Measurements from ENCODE around the gene ROR1. TPM values are rescaled to one million over a fixed set of nuclear protein-coding genes. Genes with fewer than 3 reads are reported as not detected.

The ROR1 gene
- total RNA-seq, 4 donors from 2014 or later = 0.73 to 2.6 (median 1.4) TPM

DNA sequence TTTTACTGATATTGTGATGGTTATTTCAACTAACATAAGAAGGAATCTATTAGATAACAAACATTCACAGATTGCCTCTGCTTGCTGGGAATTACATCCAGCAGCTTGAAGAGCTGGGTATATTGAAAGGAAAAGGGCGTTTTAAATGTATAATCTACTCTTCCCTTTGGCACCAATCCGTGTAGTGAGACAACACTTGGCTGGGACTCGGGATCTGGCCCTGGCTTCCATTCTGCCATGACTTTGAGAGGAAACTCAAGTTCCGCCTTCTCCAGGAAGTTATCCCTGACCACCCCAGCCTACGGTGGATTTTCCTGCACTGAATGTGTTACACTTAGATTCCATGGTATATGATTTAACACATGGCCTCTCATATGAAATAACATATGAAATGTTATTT is 342.7 kb downstream of the ROR1 start:
- 68 to 73% methylated on average over 5 of the region's 5 CpGs for WGBS, 2 donors
- intact Hi-C loops (cut with DNase I) = no loop called here
- no peak for DNase-seq
- Histone ChIP-seq H3K36me3 (no peaks in the 10 kb centered on the region), H3K4me3 (replicated peaks in 1 of 3) (no peak overlapping the region), H3K27ac (no peak overlapping the region), H3K4me1 (no peaks in the 10 kb centered on the region), H3K9me3 (no peaks in the 10 kb centered on the region), H3K27me3 (no peaks in the 10 kb centered on the region)
- TF ChIP-seq, protein P1, sequence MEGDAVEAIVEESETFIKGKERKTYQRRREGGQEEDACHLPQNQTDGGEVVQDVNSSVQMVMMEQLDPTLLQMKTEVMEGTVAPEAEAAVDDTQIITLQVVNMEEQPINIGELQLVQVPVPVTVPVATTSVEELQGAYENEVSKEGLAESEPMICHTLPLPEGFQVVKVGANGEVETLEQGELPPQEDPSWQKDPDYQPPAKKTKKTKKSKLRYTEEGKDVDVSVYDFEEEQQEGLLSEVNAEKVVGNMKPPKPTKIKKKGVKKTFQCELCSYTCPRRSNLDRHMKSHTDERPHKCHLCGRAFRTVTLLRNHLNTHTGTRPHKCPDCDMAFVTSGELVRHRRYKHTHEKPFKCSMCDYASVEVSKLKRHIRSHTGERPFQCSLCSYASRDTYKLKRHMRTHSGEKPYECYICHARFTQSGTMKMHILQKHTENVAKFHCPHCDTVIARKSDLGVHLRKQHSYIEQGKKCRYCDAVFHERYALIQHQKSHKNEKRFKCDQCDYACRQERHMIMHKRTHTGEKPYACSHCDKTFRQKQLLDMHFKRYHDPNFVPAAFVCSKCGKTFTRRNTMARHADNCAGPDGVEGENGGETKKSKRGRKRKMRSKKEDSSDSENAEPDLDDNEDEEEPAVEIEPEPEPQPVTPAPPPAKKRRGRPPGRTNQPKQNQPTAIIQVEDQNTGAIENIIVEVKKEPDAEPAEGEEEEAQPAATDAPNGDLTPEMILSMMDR (IDR thresholded peaks at IDR 0.05) = no peak
- no peak for TF ChIP-seq POLR2A (IDR thresholded peaks at IDR 0.05)

DNA sequence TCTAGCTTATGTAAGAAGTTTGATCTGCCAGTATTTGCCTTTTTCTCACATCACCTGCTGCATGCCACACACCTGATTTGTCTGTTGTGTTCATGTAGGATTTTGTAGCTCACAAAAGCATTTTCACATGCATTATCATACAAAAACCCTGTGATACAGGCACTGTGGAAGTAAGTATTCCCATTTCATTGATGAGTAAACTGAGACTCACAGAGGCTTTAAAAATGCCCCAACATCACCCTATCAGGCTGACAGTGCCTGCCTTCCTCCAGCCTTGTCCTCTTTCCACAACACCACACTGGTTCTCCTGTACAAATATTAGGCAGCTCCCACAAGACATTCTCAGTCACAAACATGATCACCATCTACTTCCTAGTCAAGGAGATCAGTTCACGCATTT is 343.7 kb downstream of the ROR1 start:
- WGBS, 2 donors = 95 to 100% methylated on average over 1 of the region's 1 CpG
- H3K36me3 ChIP-seq = no peaks in the 10 kb centered on the region
- DNase-seq = no peak
- no peaks in the 10 kb centered on the region for H3K27me3 ChIP-seq
- no peak overlapping the region for H3K4me3 ChIP-seq (replicated peaks in 1 of 3)
- no peak overlapping the region for H3K27ac ChIP-seq
- TF ChIP-seq, protein P1 (IDR thresholded peaks at IDR 0.05) = no peak
- no peak for TF ChIP-seq POLR2A (IDR thresholded peaks at IDR 0.05)
- no peaks in the 10 kb centered on the region for H3K4me1 ChIP-seq
- H3K9me3 ChIP-seq = no peaks in the 10 kb centered on the region
- intact Hi-C loops (cut with DNase I) = no loop called here

DNA sequence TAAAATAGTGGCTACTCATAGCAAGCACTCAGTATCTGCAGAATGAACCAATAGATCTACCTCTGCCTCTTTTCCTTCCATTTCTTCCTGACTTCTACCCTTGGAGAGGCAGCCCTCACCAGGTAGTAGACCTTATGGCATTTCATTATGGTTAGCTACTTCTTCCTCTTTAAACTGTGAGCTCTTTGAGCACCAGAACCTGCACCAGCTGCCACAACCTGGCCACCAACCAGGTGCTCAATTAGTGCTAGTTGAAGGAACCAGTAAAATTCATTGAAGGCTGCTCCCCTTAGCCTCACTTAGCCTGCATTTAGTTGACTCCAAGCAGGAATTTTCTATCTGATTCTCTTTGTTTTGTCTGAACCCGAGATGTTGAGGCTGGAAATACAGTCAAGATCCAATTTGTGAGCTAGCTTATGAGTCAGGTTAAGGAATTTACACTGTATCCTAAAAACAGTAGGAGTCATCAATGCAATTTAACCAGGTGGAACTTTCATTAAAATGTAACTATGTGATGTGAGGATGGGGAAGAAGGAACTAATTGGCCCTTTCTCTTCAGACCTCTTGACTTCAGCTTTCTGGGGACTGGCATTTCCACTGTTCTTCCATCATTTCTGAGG is 348.1 kb downstream of the ROR1 start:
- intact Hi-C loops (cut with DNase I) = no loop called here
- no peaks in the 10 kb centered on the region for H3K27me3 ChIP-seq
- no peaks in the 10 kb centered on the region for H3K36me3 ChIP-seq
- H3K9me3 ChIP-seq = no peaks in the 10 kb centered on the region
- no peak for DNase-seq
- H3K4me1 ChIP-seq = no peaks in the 10 kb centered on the region
- TF ChIP-seq, protein P1 (IDR thresholded peaks at IDR 0.05) = no peak
- no peak for TF ChIP-seq POLR2A (IDR thresholded peaks at IDR 0.05)
- H3K27ac ChIP-seq = no peak overlapping the region
- H3K4me3 ChIP-seq (replicated peaks in 1 of 3) = no peak overlapping the region
- WGBS, 2 donors = 82 to 92% methylated on average over 1 of the region's 1 CpG

DNA sequence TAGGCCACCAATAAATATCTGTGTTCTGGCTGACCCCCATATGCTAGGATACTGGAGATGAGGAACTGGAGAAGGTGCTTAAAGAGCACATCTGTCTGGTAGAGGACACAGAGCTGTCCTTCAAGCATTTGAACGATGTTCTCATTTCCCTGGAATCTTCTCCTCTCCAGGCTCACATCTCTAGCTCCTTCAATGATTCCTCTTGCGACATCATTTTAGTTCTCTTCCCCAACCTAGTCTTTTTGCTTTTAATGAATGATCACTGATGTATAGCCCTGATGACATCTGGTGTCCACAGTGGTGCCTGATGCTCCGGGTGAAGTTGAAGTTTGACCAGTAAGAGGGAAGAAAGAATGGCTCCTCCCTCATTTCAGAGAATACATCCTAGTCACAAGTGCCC is 348.8 kb downstream of the ROR1 start:
- intact Hi-C loops (cut with DNase I) = no loop called here
- TF ChIP-seq, protein P1 (IDR thresholded peaks at IDR 0.05) = no peak
- no peak for TF ChIP-seq POLR2A (IDR thresholded peaks at IDR 0.05)
- no peaks in the 10 kb centered on the region for H3K27me3 ChIP-seq
- H3K27ac ChIP-seq = no peak overlapping the region
- H3K4me1 ChIP-seq = no peaks in the 10 kb centered on the region
- no peak for DNase-seq
- WGBS, 2 donors = 91 to 96% methylated on average over 3 of the region's 3 CpGs
- H3K9me3 ChIP-seq = no peaks in the 10 kb centered on the region
- no peaks in the 10 kb centered on the region for H3K36me3 ChIP-seq
- no peak overlapping the region for H3K4me3 ChIP-seq (replicated peaks in 1 of 3)

DNA sequence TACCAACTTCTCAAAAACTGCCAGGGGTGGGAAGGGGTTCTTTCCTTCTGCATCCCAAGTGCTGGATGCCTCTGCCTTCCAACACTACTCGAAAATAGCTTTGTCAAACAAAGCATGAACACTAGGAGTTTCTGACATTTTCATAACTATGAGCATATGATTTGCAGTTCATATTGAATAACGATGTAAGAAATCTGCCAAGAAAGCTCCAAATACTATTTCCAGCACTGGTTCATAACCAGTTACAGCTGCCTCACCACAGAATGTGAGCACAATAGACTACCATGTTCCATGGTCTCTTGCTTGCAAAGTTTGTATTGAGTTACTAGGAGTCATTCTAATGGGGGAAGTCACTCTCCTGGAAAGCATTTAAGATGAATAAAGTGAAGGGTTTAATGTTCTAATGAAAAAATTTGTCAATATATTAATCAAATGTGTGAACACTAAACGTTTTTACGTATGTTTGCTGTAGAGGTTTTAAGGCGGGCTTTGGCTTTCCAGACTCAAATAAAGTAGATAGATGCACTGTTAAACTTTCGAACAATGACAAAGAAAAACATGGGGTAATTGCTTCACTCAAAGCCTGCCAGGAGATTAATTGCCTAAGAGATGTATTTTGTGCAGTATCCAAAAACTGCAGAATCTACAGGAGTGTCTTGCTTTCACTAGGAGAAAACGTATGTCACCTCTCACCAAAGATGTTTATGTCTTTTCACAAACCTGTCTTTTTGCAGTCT is 351.1 kb downstream of the ROR1 start:
- Histone ChIP-seq H3K4me1 (no peaks in the 10 kb centered on the region), H3K27me3 (no peaks in the 10 kb centered on the region), H3K27ac (no peak overlapping the region), H3K9me3 (no peaks in the 10 kb centered on the region), H3K36me3 (no peaks in the 10 kb centered on the region), H3K4me3 (replicated peaks in 1 of 3) (no peak overlapping the region)
- intact Hi-C loops (cut with DNase I) = no loop called here
- TF ChIP-seq, protein P1 (IDR thresholded peaks at IDR 0.05) = no peak
- TF ChIP-seq POLR2A (IDR thresholded peaks at IDR 0.05) = no peak
- 81 to 85% methylated on average over 7 of the region's 7 CpGs for WGBS, 2 donors
- DNase-seq = no peak

Data from thyroid gland (tissue), 4 donors.